GM18873 (cell line): ENCODE results near the gene AARS2.

Experiments
- ATAC-seq: cut with Tn5 transposase; IDR thresholded peaks from one replicate; pipeline ENCODE4 v1.9.1; 2021; ENCODE audit warnings: mild to moderate bottlenecking, moderate library complexity, moderate number of reproducible peaks; ENCODE audit not compliant: unreplicated experiment, low FRiP score

AARS2 gene

DNA sequence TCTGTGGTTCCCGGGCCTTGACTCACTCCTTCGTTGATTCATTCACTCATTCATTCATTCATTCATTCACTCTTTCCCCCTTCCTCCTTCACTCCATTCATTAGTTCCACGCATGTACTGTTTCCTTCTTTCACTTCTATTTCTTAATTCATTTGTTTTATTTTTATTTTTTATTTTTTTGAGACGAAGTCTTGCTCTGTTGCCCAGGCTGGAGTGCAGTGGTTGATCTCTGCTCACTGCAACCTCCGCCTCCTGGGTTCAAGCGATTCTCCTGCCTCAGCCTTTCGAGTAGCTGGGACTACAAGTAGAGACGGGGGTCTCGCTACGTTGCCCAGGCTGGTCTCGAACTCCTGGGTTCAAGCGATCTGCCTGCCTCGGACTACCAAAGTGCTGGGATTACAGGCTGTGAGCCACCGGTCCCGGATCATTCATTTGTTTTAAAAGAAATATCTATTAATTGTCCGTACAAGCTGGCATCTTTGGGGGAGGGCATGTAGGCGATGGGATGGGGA is 47.4 kb downstream of the AARS2 start:
- no peak for ATAC-seq

DNA sequence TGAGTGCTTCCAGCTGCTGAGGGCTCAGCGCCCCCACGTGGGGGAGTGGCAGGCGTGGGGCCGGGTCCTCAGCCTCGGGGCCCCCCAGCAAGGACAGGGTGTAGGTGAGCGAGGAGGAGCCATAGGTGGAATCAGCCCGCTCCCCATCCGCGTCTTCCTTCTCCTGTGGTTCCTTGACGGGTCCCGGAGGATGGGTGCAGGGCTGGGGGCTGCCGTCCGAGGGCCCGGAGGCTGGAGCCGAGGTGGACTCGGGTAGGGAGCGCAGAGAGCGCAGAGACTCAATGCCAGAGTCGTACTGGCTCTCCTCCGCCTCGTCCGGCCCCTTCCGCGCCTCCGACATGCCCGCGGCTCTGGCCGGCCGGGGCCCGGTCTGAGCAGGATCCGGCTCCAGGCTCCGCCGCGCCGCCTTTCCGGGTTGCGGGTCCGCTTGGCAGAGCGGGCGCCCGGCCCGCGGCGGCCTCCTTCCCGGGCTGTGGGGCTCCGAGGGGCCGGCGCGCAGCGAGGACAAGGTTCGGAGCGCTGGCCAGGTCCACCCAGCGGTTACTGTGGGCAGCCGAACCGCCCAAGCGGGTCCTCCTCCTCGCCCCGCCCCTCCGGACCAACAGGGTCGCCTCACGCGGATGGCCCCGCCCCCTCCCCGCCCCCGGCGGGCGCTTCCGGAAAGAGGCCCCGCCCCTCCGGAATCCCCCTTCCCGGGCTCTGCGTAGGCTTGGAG is 48.0 kb downstream of the AARS2 start, which contains the start of gene NFKBIE:
Gene NFKBIE (minus strand): TSS at position 545 of the 715 bp plus-strand sequence. CDS start 205 bp downstream, at position 340.
- ATAC-seq: no peak

DNA sequence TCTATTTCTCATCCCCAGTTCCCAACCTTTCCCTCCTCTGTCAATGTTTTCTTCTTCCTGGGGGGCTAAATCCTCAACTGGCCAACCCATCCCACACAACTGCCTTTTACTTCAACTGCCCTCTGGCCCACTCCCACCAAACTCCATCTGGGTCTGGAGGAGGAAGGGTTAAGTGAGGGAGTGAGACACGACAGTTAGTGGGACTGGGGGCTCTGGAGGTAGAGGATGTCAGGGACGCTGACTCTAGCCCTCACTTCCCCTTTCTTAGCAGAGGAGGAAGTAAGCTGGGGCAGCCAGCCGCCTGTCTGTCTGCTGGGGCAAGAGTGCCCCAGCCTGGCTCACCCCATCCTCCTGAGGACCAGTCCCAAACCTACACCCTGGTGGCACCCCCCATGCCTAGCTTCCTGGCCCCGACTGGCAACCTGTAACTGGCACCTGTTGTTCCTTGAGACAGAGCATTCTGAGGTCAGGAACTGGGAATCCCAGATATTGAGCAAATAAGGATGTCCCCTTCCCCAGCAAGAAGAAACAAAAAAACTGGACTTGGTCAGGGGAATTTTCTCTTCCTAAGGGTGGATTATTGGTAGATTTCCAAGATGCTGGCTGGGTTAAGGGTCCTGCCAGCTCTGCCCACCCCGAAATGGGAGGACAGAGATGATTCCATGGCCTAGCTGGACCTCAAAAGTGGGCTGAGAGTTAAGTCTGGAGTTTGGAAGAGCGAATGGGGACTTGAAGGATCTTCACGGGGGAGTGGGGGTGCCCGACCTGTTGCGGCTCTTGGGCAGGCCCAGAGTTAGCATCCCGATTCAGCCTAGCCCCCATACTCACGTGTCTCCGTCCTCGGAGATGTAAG is 48.8 kb downstream of the AARS2 start:
- ATAC-seq: peak; percentile 28

DNA sequence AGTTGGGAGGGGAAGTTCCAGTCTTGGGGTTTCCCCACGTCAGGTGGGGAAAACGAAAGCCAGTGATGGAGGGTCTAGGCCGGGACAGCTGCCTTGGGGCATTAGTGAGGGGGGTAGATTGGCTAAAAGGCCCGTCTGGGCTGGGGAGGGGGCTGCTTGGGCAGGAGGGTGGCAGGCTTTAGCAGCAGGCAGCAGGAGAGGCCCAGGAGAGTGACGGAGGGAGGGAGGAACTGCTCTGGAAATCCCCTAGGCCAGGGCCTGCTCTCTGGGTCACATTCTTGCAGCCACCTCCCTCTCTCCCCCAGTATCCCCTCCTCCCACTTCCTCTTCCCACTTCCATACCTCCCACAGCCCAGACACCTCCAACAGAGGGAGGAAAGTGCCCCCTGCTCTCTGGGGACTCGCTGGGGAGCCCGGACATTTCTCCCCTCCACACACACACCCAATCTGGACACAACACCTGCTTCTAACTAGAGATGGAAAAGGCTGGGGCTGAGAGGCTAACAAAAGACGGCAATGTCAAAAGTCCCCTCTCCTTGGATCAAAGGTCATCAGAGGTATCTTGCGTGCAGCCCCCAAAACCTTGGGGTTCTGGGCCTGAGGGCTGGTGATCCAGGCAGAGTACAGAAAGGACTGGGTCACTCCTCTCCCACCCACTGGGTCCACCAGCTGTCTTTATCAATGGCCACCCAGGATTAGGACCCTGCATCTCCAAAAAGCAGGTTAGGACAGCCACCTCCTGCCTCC is 49.6 kb downstream of the AARS2 start:
- ATAC-seq: no peak

DNA sequence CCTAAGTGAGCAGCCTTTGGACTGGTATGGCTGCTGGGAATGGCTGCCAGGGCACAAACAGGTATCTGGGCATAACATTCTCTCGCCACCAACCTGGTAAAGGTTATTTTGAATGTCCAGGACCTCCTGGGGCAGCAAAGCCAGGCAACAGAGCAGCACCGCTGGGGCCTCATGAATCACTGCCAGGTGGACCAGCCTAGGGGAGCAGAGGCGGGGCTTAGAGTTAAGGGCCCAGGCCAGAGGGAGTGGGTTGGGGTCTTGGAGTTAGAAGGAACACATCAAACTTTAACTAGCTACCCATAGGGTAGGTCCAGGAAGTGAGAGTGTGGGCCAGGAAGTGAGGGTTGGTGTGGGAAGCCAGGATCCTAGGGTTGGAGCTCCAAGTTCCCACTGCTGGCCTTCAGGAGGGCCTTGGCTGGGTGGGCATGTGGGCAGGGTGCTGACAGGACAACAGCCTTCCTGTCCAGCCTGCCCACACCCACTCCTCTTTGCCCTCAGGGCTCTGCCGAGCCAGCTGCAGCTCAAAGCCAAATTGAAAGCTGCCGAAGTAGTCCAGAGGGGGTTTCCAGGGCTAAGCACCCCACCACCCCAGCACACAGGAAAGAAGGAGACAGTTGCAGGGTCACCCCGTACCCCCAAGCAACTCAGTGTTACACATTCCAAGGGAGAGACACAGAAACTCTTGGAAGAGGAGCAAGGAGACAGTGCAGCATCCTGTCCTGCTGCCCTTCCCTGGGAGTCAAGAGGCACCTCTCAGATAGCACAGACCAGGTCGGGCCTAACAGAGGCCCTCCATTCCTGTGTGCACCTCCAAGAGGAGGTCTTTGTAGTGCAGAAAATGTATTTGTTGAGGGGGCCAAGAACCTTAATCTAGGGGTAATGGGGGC is 50.4 kb downstream of the AARS2 start:
- no peak for ATAC-seq

DNA sequence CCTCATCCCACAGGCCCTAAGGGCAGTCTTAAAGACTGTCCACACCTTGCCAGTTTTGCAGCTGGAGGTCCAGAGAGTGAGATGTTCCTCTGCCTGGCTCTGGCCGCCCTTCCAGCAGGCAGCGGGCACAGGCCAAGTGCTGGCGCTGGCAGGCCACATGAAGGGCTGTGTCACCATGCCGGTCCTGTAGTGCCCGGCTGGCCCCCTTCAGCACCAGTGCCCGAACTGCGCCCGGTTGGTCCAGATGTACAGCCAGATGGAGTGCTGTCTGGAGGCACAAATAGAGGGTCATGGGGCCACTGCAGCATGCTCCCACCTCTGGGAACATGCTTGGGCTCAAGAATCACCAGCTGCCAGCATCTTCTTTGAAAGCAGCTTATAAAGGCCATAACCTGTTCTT is 51.6 kb downstream of the AARS2 start:
- no peak for ATAC-seq

DNA sequence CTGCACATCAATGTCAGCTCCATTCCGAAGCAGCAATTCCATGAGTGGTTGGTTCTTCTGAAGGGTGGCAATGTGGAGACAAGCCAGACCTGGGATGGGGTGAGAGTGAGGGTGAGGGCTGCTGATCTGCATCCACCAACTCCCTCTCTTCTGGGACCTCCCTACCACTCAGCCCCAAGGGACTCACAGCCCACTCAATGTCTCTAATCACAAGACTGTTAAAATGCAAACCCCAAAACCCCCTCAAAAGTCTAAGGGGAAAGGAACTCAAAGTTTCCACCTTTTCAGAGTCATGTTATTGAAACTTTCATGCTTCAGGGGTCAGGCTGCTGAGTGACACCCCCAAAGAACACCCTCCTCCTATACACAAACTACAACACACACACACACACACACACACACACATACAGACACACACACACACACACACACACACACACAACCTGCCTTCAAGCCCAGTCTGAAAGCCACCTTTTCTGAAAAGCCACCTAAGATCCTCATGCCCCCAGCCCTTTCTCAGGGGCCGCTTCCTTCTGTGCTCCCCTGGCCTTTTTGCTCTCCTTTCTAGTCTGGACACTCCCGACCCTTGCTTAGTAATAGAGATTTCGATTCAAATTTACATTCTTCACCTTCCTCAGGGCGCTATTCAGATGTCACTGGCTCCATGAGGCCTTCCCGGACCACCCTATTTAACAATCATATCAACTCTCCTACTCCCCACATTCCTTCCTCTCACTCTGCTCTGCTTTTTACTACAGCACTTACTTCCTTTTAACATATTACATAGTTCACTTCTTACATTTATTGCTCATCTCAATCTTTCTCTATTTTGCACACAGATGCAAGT is 52.5 kb downstream of the AARS2 start:
- no peak for ATAC-seq

DNA sequence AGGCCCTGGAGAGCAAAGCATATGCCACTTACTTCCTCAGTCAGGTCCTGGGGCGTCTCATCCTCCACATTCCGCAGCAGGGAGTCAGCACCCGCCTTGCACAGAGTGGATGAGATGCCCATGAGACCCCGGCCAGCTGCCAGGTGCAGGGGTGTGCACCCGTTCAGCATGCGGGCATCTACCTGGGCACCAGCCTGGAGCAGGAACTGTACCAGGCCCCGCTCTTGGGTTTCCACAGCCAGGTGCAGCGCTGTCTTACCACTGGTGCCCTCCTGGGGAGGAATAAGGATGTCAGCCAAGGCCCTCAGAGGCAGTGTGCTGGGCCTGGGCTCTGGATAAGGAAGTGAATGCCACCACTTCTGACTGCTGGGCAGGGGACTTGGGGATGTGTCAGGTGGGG is 53.1 kb downstream of the AARS2 start:
- ATAC-seq: no peak

DNA sequence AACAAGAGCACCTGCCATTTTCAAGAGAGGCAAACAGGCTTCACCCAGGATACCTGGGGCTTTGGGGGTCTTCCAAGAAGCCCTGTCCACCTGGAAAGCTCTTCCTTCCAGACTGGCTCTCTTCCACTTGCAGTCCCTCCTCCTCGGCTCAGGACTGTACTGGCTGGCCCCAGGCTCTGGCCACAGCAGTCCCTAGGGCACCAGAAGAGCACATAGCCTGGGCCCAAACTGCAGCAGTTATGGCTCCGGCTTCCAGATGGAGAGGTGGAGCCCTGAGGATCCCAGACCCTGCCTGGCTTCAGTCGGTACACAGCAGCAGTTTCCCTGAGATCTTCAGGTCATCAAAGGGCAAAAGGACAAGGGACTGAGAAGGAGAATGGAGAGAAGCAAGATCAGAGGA is 54.2 kb downstream of the AARS2 start:
- ATAC-seq: no peak

DNA sequence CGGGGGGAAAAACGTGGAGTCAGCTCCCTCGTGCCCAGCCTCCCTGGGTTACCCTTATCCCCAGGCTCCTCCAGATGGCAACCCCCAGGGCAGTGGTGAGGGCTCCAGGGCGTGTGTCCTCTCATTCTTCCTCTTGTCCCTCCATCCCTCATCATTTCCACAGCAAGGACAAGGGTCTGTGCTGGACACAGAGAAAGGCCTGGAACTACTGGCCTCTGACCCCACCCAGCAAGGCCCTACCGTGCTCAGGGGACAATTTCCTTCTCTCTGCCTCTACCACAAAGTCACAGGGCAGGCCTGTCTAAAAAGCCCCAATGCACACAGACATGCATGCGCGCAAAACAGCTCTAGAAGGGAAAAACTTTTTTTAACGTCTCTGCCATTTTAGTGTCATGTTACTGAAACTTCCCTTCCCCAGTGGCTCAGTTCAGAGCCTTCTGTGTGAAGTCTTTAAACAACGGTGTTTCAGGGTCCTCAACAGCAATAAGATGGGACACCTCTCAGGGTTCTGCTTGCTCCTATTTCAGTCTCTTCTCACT is 54.8 kb downstream of the AARS2 start:
- ATAC-seq: no peak

DNA sequence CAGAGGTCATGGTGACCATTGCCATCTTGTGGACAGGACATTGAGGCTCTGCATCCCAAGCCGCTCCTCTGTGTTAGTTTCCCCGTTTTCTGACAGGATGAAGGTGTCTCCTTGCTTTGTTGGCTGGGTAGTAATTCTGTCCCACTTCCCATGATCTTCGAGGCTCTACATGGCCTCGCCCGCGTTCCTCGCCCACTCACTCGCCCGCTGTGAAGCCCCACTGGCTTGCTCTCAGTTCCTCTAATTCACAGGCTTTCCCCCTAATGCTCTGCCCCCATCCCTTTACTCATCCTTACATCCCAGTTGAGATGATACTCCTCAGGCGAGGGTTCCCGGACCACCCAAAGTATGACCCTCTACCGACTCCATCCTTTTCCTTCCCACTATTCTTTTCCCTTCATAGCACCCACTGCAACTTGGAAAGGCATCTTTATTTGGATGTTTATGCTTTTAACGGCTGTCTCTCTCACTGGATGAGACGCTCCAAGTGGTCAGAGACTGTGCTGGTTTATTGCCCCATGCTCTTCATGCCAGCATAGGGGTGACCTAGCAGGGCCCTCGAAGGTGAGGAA is 55.3 kb downstream of the AARS2 start:
- ATAC-seq: no peak

DNA sequence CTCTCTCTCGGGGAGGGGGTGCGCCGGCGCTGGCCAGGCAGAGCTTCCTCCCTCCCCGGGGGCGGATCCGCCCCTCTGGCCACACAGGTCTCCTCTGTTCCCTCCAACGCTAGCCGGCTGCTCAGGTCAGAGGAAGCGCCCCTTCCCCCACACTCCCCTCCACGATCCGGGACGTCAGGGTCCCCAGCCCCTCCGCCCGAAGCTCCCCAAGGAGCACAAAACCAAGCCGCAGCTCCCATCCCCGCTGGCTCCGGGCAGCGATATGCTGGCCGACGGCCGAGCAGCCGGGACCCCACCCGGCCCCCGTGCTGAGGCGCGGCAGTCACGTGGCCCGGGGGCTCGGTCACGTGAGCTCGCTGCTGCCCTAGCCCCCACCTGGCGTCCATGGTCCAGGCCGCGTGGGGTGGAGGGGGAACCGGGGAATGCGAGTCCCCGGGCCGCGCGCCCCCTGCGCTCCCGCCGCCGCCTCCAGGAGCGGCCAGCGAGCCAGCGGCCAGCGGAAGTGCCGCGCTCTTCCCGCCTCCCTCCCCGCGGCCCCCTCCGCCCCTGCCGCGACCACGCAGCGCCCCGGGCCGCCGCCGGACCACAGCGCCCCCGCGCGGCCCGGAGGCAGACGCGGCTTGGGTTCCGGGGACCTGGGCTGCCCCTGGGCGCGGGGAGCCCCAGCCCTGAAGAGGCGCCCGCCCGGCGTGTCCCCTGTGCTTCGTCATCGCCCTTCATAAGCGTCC is 56.0 kb downstream of the AARS2 start, which contains the start of gene SLC35B2:
Gene SLC35B2 (minus strand): TSS at position 504 of the 728 bp plus-strand sequence. CDS start 118 bp downstream, at position 386.
- no peak for ATAC-seq

DNA sequence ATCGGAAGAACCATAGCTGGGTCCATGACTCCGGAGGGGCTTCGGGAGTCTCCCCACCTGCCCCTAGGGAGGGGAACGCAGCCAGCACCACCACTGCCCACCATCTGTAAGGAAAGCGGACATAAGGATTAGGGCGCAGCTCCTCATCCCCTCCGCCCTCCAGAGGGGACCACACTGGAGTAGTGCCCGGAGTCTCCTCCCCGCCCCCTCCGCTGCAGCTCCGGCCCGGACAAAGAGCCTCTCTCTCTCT is 56.4 kb downstream of the AARS2 start:
- ATAC-seq: no peak

DNA sequence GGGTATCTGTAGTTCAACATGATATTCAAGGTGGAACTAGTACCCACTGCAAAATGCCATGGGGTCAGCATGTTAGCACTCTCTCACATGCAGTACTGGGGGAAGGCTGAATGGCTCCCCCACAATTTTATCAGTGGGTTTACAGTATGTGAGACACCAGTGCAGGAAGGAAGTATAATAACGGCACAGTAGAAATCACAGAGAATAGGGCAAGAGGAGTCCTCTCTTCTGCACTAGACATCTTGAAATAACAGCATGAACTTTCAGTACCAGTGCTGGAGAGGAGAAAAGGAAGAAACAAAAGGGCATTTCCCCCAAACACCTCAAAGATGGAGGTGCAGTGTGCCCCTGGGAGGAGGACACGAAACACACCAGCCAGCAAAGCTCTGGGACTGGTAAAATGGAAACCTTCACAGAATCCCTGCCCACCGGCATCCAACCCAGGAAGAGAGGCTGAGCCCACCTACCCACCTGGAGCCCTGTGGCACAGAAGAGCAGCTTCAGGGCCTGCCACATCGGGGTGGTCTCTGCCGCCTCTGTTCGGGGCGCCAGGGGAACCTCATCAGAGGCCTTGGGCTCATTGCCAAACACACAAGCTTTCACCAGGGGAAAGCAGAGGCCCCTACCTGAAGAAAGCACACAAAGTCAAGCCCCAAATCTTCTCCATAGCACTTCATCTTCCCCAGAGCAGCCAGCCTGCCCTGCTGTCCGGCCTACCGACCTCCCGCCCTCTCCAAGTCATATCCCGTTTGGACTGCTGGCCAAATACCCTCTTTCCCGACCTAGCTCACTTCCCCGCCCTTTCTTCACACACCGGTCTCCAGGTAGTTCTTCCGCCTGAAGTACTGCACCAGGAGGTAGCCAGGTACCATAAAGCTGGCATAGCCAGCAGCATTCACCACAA is 57.0 kb downstream of the AARS2 start:
- no peak for ATAC-seq

DNA sequence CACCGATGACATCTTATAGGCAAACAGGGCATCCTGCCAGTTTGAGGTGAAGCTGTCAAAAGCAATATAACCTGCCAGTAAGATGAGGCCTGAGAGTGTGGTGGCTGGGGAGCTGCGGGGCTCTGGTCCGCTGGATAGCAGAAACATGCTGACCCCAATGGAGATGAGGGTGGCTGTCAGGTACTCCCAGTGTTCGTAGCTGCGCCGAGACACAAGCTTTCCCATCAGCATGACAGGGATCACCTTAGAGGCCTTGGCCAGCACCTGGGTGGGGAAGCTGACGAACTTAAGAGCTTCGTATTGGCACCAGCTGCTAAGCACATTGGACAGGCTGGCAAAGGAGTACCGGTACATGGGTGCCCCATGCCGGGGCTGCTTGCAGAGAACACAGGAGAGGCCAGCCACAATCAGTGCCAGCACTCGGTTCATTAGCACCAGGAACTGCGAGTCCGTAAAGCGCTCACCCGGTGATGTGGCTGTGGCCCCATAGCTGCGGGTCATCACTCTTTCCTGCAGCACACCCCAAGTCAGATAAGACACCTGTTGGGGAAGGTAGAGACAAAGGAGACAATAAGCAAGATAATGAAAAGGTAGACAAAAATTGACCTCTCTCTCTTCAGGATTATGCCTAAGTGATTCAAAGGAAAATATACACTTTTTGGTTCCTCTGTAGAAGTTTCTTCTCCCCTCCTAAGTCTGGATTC is 57.9 kb downstream of the AARS2 start:
- ATAC-seq: no peak
